Measurements from ENCODE around the gene TARBP1.

TARBP1 gene

DNA sequence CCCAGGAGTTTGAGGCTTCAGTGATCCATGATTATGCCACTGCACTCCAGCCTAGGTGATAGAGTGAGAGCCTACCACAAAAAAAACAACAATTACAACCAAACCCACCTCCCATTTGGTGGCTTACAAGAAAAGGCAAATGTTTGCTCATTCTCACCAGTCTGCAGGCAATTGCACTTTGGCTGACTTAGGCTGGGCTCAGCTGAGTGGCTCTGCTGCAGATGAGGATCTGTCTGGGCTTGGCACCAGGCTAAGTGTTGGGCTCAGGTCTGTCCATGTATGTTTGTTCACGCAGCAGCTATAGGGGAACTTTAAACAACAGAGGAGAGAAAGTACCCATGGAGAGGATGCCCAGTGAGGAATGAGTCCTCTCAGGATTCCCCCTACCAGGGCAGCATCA, 133.7 kb downstream of the TARBP1 start:
- no peak for DNase-seq (ENCODE audit: low read depth, low spot score)

DNA sequence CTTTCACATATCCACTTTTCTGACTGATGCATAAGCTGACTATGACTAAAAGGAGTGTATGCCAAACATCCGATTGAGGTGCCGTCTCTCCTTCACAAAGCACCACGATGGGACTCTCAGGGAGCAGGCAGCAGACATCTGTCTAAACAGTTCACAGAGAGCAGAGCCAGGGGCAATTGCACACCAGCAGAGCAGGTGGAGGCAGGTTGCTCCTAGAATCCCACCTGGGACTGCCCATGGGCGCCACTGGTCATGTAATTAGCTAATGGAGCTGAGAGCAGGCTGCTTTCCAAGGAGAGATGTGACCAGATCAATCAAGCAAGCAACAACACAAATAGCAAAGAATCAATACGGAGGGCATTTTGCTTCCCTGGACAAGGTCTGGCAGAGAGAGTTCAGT, 136.2 kb downstream of the TARBP1 start:
- DNase-seq (ENCODE audit: low read depth, low spot score): no peak
